SU-DHL-6 (cell line): ENCODE results near the gene DYNC1LI1.
A peak's percentile ranks its signal among the peaks of the same experiment; 100 is the strongest.

Source experiments
- H2AFZ ChIP-seq: fragments of 200-600 bp; sonication (generic); 2 replicates; pipeline ENCODE4 v1.6.1; 2014; ENCODE audit warnings: low read depth, mild to moderate bottlenecking, moderate library complexity, mixed read lengths, antibody characterized with exemption, low read length; ENCODE audit not compliant: severe bottlenecking
- H3F3A ChIP-seq: fragments of 200-600 bp; shearing (Covaris generic); 2 replicates; pipeline ENCODE4 v1.6.0; 2016; ENCODE audit warnings: antibody characterized with exemption, mild to moderate bottlenecking; ENCODE audit not compliant: insufficient read depth
- H3K27ac ChIP-seq: fragments of 200-600 bp; sonication (generic); 2 replicates; pipeline ENCODE4 v1.5.1; 2016; ENCODE audit warnings: low read depth, mild to moderate bottlenecking, low read length, moderate library complexity, mixed read lengths
- H3K27me3 ChIP-seq: fragments of 200-600 bp; sonication (generic), shearing (Covaris generic); 2 replicates; pipeline ENCODE4 v1.6.0; 2014; ENCODE audit warnings: mild to moderate bottlenecking, low read length
- H3K36me3 ChIP-seq: fragments of 200-600 bp; sonication (generic); 2 replicates; pipeline ENCODE4 v1.6.1; 2014; ENCODE audit warnings: mild to moderate bottlenecking, low read length, mixed read lengths
- H3K4me2 ChIP-seq: fragments of 300-600, 200-600 bp; shearing (Covaris generic), sonication (generic); 2 replicates; pipeline ENCODE4 v1.6.0; 2014; ENCODE audit warnings: low read length, low read depth, mild to moderate bottlenecking; ENCODE audit not compliant: poor library complexity, severe bottlenecking
- H3K4me3 ChIP-seq: fragments of 200-600 bp; sonication (generic); 2 replicates; pipeline ENCODE4 v1.5.1; 2014; ENCODE audit warnings: antibody characterized with exemption, low read length, mild to moderate bottlenecking, mixed read lengths; ENCODE audit not compliant: insufficient read depth, poor library complexity, severe bottlenecking
- H3K79me2 ChIP-seq: fragments of 200-600 bp; sonication (generic); 2 replicates; pipeline ENCODE4 v1.6.1; 2014; ENCODE audit warnings: mild to moderate bottlenecking, low read length, moderate library complexity; ENCODE audit not compliant: insufficient read depth
- H3K9ac ChIP-seq: fragments of 200-600 bp; sonication (generic); 2 replicates; pipeline ENCODE4 v1.7.0; 2014; ENCODE audit warnings: mild to moderate bottlenecking, low read length
- H3K9me2 ChIP-seq: fragments of 200-600 bp; sonication (generic); replicated peaks from 2 replicates; pipeline ENCODE4 v1.6.1; 2014; ENCODE audit warnings: low read length; ENCODE audit not compliant: insufficient read depth
- H3K9me3 ChIP-seq: fragments of 200-600 bp; sonication (generic); 2 replicates; pipeline ENCODE4 v1.6.1; 2014; ENCODE audit warnings: low read length, mixed read lengths; ENCODE audit not compliant: insufficient read depth
- H4K20me1 ChIP-seq: fragments of 200-600 bp; sonication (generic); 2 replicates; pipeline ENCODE4 v1.6.1; 2014; ENCODE audit warnings: low read depth, mild to moderate bottlenecking, antibody characterized with exemption, low read length, moderate library complexity, mixed read lengths
- EZH2phosphoT487 ChIP-seq: fragments of 200-600 bp; sonication (generic), shearing (Covaris generic); conservative IDR thresholded peaks from 2 replicates; pipeline ENCODE4 v1.6.1; 2018; ENCODE audit warnings: mild to moderate bottlenecking, antibody characterized with exemption, low read length, moderate library complexity, mixed read lengths
- TF ChIP-seq, protein P1 (sequence below): fragments of 200-600 bp; sonication (generic); IDR thresholded peaks from one replicate; pipeline ENCODE4 v1.5.1; 2017; ENCODE audit warnings: antibody characterized with exemption, mild to moderate bottlenecking, low read length, moderate library complexity; ENCODE audit not compliant: insufficient read depth, poor library complexity, severe bottlenecking

Gene DYNC1LI1

DNA sequence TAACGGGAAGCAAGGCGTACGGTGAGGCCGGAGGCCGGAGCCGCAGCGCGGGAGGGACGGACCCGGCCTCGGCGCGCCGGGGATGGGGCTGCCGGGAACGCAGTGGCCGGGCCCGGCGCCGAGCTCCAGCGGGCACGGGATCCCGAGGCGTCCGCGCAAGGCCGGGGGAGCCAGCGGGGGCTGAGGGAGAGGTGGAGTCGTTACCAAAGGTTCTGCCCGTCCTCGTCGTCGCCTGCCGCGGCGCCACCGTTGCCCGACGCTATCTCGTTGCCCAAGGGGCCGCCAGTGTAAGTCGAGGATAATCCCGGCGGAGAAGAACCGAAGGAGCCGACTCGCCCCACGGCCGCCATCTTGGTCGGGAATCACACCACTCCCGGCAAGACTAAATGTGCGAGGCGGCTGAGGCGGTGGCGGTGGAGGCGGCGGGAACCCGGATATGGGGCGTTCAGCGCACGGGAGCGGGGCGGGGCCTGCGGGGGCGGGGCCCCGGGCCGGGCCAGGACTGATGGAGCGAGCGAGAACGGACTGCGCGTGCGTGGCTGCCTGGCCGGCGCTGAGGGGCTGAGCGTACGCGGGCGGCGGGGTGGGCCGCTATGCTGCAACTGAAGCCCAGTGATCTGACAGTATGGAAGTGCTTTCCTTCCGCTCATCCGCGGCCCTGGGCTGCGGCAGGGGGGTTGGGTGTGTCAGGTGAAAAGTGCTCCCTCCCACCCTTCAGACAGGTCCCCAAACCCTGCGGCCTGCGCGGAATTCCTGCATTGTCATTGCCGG, at the start of gene DYNC1LI1:
DYNC1LI1 (minus strand) TSS at position 438 of the 771 bp plus-strand sequence; CDS start at position 350, 88 bp downstream.
- Histone ChIP-seq H3K27ac (peak within 1 kb of the TSS; percentile 64), H3K27me3 (no peaks in the 10 kb centered on the region), H3F3A (0 out of 2 replicates have a peak, but pooled peaks cover 4% of the 10 kb centered on the region), H3K36me3 (0 out of 2 replicates have a peak, but pooled peaks cover 6% of the 10 kb centered on the region), H3K9me2 (no peaks in the 10 kb centered on the region), H3K9ac (peak within 1 kb of the TSS; percentile 91), H4K20me1 (0 out of 2 replicates have a peak, but pooled peaks cover 3% of the 10 kb centered on the region), H3K4me2 (peak within 1 kb of the TSS; percentile 89), H3K79me2 (peaks cover 44% of the 10 kb centered on the region), H3K9me3 (no peaks in the 10 kb centered on the region), H2AFZ (peak within 1 kb of the TSS; percentile 95), H3K4me3 (peak within 1 kb of the TSS; percentile 73)
- no peak for TF ChIP-seq EZH2phosphoT487
- TF ChIP-seq, protein P1, sequence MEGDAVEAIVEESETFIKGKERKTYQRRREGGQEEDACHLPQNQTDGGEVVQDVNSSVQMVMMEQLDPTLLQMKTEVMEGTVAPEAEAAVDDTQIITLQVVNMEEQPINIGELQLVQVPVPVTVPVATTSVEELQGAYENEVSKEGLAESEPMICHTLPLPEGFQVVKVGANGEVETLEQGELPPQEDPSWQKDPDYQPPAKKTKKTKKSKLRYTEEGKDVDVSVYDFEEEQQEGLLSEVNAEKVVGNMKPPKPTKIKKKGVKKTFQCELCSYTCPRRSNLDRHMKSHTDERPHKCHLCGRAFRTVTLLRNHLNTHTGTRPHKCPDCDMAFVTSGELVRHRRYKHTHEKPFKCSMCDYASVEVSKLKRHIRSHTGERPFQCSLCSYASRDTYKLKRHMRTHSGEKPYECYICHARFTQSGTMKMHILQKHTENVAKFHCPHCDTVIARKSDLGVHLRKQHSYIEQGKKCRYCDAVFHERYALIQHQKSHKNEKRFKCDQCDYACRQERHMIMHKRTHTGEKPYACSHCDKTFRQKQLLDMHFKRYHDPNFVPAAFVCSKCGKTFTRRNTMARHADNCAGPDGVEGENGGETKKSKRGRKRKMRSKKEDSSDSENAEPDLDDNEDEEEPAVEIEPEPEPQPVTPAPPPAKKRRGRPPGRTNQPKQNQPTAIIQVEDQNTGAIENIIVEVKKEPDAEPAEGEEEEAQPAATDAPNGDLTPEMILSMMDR, result no peak

DNA sequence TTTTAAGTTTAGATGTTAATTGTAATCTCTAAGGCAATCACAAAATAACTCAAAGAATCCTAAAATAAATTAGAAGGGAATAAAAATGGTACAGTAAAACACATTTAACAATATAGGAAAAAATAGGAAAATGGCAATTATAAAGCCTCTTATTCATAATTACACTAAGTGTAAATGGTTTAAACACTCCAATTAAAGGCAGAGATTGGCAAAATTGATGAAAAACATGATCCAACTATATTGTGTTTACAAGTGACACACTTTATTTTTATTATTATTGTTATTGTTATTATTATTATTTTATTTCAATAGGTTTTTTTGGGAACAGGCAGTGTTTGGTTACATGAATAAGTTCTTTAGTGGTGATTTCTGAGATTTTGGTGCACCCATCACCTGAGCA, 48.7 kb upstream of the DYNC1LI1 start:
- Histone ChIP-seq H3K36me3 (no peaks in the 10 kb centered on the region), H3F3A (no peaks in the 10 kb centered on the region), H4K20me1 (no peaks in the 10 kb centered on the region), H3K9ac (no peak overlapping the region), H3K4me2 (no peak overlapping the region), H3K27ac (no peak overlapping the region), H3K27me3 (no peaks in the 10 kb centered on the region), H3K9me2 (no peaks in the 10 kb centered on the region), H3K79me2 (no peaks in the 10 kb centered on the region), H2AFZ (no peak overlapping the region), H3K9me3 (no peaks in the 10 kb centered on the region), H3K4me3 (no peak overlapping the region)
- no peak for TF ChIP-seq EZH2phosphoT487
- TF ChIP-seq, protein P1, result no peak

DNA sequence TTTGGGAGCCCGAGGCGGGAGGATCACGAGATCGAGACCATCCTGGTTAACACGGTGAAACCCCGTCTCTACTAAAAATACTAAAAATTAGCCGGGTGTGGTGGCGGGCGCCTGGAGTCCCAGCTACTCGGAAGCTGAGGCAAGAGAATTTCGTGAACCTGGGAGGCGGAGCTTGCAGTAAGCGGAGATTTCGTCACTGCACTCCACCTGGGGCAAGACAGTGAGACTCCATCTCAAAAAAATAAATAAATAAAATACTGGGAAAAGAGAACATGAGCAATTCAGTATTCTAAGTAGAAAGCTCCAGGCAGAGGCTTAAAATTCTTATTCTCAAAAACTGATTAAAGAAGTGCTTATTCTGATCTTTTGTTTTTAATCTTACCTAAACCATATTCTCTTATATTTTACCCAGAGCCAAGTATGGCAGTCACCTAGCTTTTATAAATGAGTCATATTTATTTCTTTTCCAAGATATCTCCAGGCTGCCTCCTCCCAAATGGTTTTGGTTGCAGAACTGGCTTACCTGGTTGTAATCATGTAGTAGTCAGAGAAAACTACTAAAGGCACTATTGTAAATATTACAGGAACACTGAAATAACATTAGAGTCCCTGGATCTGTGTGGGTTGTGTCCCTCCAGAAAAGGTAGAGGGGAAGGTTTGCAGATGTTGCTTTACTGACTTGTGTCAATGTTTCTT, 45.8 kb upstream of the DYNC1LI1 start:
- no peaks in the 10 kb centered on the region for H3F3A ChIP-seq
- no peak for TF ChIP-seq EZH2phosphoT487
- TF ChIP-seq, protein P1, result no peak
- H3K27ac ChIP-seq, result no peak overlapping the region
- H3K9me2 ChIP-seq, result no peaks in the 10 kb centered on the region
- H3K9me3 ChIP-seq, result no peaks in the 10 kb centered on the region
- no peaks in the 10 kb centered on the region for H3K79me2 ChIP-seq
- no peaks in the 10 kb centered on the region for H3K27me3 ChIP-seq
- H4K20me1 ChIP-seq, result no peaks in the 10 kb centered on the region
- H3K4me3 ChIP-seq, result no peak overlapping the region
- H3K9ac ChIP-seq, result no peak overlapping the region
- H3K36me3 ChIP-seq, result no peaks in the 10 kb centered on the region
- no peak overlapping the region for H2AFZ ChIP-seq
- H3K4me2 ChIP-seq, result no peak overlapping the region
